SK-N-SH treated with all-trans-retinoic acid at 6 μM for 48 hours (cell line): ENCODE measurements around the gene BIN1.

Experiments used
- ARNTL ChIP-seq: fragments of 450-650 bp; formaldehyde crosslinking; IDR thresholded peaks from 2 replicates; pipeline ENCODE4 v1.5.0; 2020; ENCODE audit warnings: low read depth, mild to moderate bottlenecking, moderate library complexity, borderline replicate concordance
- BACH2 ChIP-seq: fragments of 250-450 bp; sonication (Bioruptor Pico); IDR thresholded peaks from 2 replicates; pipeline ENCODE4 v1.9.0; 2021; ENCODE audit warnings: mild to moderate bottlenecking, borderline replicate concordance
- GLIS3 ChIP-seq: fragments of 250-450 bp; sonication (Bioruptor Pico); IDR thresholded peaks from 2 replicates; pipeline ENCODE4 v1.5.0; 2020; ENCODE audit warnings: mild to moderate bottlenecking, moderate library complexity
- OSR1 ChIP-seq: fragments of 250-450 bp; sonication (Bioruptor Pico); IDR thresholded peaks from 2 replicates; pipeline ENCODE4 v1.8.0; 2022; ENCODE audit warnings: moderate library complexity, mild to moderate bottlenecking, inconsistent platforms
- PATZ1 ChIP-seq: fragments of 250-450 bp; sonication (Bioruptor Pico); IDR thresholded peaks from 2 replicates; pipeline ENCODE4 v1.8.0; 2020; ENCODE audit warnings: mild to moderate bottlenecking, moderate library complexity, borderline replicate concordance
- POU6F1 ChIP-seq: fragments of 250-450 bp; sonication (Bioruptor Pico); IDR thresholded peaks from 2 replicates; pipeline ENCODE4 v1.8.0; 2021; ENCODE audit warnings: low read depth, mild to moderate bottlenecking, moderate library complexity, borderline replicate concordance
- RARB ChIP-seq: fragments of 250-450 bp; sonication (Bioruptor Pico); IDR thresholded peaks from 2 replicates; pipeline ENCODE4 v1.8.0; 2021; ENCODE audit warnings: mild to moderate bottlenecking, moderate library complexity
- TCF4 ChIP-seq: fragments of 250-450 bp; sonication (Bioruptor Pico); IDR thresholded peaks from 2 replicates; pipeline ENCODE4 v1.8.0; 2021; ENCODE audit warnings: mild to moderate bottlenecking, moderate library complexity, borderline replicate concordance
- TOX ChIP-seq: fragments of 250-450 bp; sonication (Bioruptor Pico); IDR thresholded peaks from 2 replicates; pipeline ENCODE4 v1.8.0; 2021; ENCODE audit warnings: mild to moderate bottlenecking, moderate library complexity, borderline replicate concordance
- TSHZ2 ChIP-seq: fragments of 250-450 bp; sonication (Bioruptor Pico); IDR thresholded peaks from 2 replicates; pipeline ENCODE4 v1.5.0; 2020; ENCODE audit warnings: mild to moderate bottlenecking, moderate library complexity
- ZC3H10 ChIP-seq: fragments of 250-450 bp; sonication (Bioruptor Pico); IDR thresholded peaks from 2 replicates; pipeline ENCODE4 v1.5.1; 2021; ENCODE audit warnings: mild to moderate bottlenecking, moderate library complexity
- ZFP30 ChIP-seq: fragments of 450-650 bp; formaldehyde crosslinking; IDR thresholded peaks from 2 replicates; pipeline ENCODE4 v1.5.0; 2022; ENCODE audit warnings: mild to moderate bottlenecking, moderate library complexity
- ZNF70 ChIP-seq: fragments of 450-650 bp; formaldehyde crosslinking; IDR thresholded peaks from 2 replicates; pipeline ENCODE4 v1.5.0; 2020; ENCODE audit warnings: mild to moderate bottlenecking, moderate library complexity
- ZNF8 ChIP-seq: fragments of 450-650 bp; formaldehyde crosslinking; IDR thresholded peaks from 2 replicates; pipeline ENCODE4 v1.5.0; 2020; ENCODE audit warnings: mild to moderate bottlenecking, moderate library complexity

- TF ChIP-seq PATZ1 (CRISPR knock-in tag) = no peak
- no peak for TF ChIP-seq GLIS3
- TF ChIP-seq POU6F1 (CRISPR knock-in tag) = no peak
- no peak for TF ChIP-seq BACH2 (CRISPR knock-in tag)
- TF ChIP-seq OSR1 (CRISPR knock-in tag) = no peak
- no peak for TF ChIP-seq ZFP30 (CRISPR knock-in tag)
- TF ChIP-seq TCF4 (CRISPR knock-in tag) = no peak
- TF ChIP-seq ARNTL (CRISPR knock-in tag) = no peak
- TF ChIP-seq RARB (CRISPR knock-in tag) = no peak
- TF ChIP-seq TOX (CRISPR knock-in tag) = no peak
- TF ChIP-seq ZC3H10 (CRISPR knock-in tag) = no peak
- TF ChIP-seq ZNF8 = no peak
- no peak for TF ChIP-seq TSHZ2 (CRISPR knock-in tag)
- TF ChIP-seq ZNF70 = no peak
These were observed 63.4 kb downstream of the BIN1 start for GRCh38 chr2:127043367-127044164.
